Measurements from ENCODE around the gene PTPRM. TPM values are rescaled to one million over a fixed set of nuclear protein-coding genes. Genes with fewer than 3 reads are reported as not detected.

The PTPRM gene
- total RNA-seq, 1 experiment from 2014 or later: 42.3 TPM

GRCh38 chr18:7727361-7728076 lies 160.4 kb downstream of the PTPRM start:
- CTCF ChIA-PET: no interaction called here
- Mint-ChIP-seq H3K36me3 (ENCODE audit: insufficient read depth, unreplicated experiment) (no peaks in the 10 kb centered on the region), H3K27me3 (ENCODE audit: unreplicated experiment) (no peaks in the 10 kb centered on the region), H3K4me3 (ENCODE audit: low read depth, unreplicated experiment) (no peak overlapping the region), H3K4me1 (ENCODE audit: low read depth, unreplicated experiment) (peaks cover 34% of the 10 kb centered on the region), H3K9me3 (ENCODE audit: low read depth, unreplicated experiment) (no peaks in the 10 kb centered on the region), H3K27ac (ENCODE audit: unreplicated experiment) (no peak overlapping the region)
- BruUV-seq (replicated peaks): no TSS peak
- intact Hi-C loops (cut with micrococcal nuclease; ENCODE audit: unreplicated experiment): no loop called here
- no peak for DNase-seq
- no peak for TF ChIP-seq CTCF (IDR thresholded peaks at IDR 0.05; ENCODE audit: unreplicated experiment)

GRCh38 chr18:7728297-7728696 lies 161.2 kb downstream of the PTPRM start:
- Mint-ChIP-seq H3K27ac (ENCODE audit: unreplicated experiment) (no peak overlapping the region), H3K9me3 (ENCODE audit: low read depth, unreplicated experiment) (no peaks in the 10 kb centered on the region), H3K4me1 (ENCODE audit: low read depth, unreplicated experiment) (peaks cover 26% of the 10 kb centered on the region), H3K4me3 (ENCODE audit: low read depth, unreplicated experiment) (no peak overlapping the region), H3K27me3 (ENCODE audit: unreplicated experiment) (no peaks in the 10 kb centered on the region), H3K36me3 (ENCODE audit: insufficient read depth, unreplicated experiment) (no peaks in the 10 kb centered on the region)
- DNase-seq: no peak
- CTCF ChIA-PET: interaction anchor here (0.6 kb wide), 1 partner anchor 503 kb away, joined by 3 read pairs; no protein-coding TSS in a partner anchor
- intact Hi-C loops (cut with micrococcal nuclease; ENCODE audit: unreplicated experiment): no loop called here
- BruUV-seq (replicated peaks): no TSS peak
- TF ChIP-seq CTCF (IDR thresholded peaks at IDR 0.05; ENCODE audit: unreplicated experiment): no peak

GRCh38 chr18:7729868-7730267 lies 162.8 kb downstream of the PTPRM start:
- H3K4me3 Mint-ChIP-seq (ENCODE audit: low read depth, unreplicated experiment): no peak overlapping the region

GRCh38 chr18:7730682-7731081 lies 163.6 kb downstream of the PTPRM start:
- CTCF ChIA-PET: interaction anchor here (0.6 kb wide), 1 partner anchor 708 kb away, joined by 3 read pairs; no protein-coding TSS in a partner anchor
- intact Hi-C loops (cut with micrococcal nuclease; ENCODE audit: unreplicated experiment): no loop called here

More at GRCh38 chr18:7729868-7730267, 162.8 kb downstream of the PTPRM start:
- TF ChIP-seq CTCF (IDR thresholded peaks at IDR 0.05; ENCODE audit: unreplicated experiment): no peak
- CTCF ChIA-PET: interaction anchor here (0.6 kb wide), 1 partner anchor 709 kb away, joined by 3 read pairs; no protein-coding TSS in a partner anchor
- Mint-ChIP-seq H3K36me3 (ENCODE audit: insufficient read depth, unreplicated experiment) (no peaks in the 10 kb centered on the region), H3K27ac (ENCODE audit: unreplicated experiment) (no peak overlapping the region), H3K9me3 (ENCODE audit: low read depth, unreplicated experiment) (no peaks in the 10 kb centered on the region), H3K27me3 (ENCODE audit: unreplicated experiment) (no peaks in the 10 kb centered on the region), H3K4me1 (ENCODE audit: low read depth, unreplicated experiment) (peaks cover 23% of the 10 kb centered on the region)
- no TSS peak for BruUV-seq (replicated peaks)
- intact Hi-C loops (cut with micrococcal nuclease; ENCODE audit: unreplicated experiment): no loop called here
- no peak for DNase-seq

More at GRCh38 chr18:7730682-7731081, 163.6 kb downstream of the PTPRM start:
- H3K4me3 Mint-ChIP-seq (ENCODE audit: low read depth, unreplicated experiment): no peak overlapping the region
- H3K36me3 Mint-ChIP-seq (ENCODE audit: insufficient read depth, unreplicated experiment): no peaks in the 10 kb centered on the region
- H3K27me3 Mint-ChIP-seq (ENCODE audit: unreplicated experiment): no peaks in the 10 kb centered on the region
- peaks cover 31% of the 10 kb centered on the region for H3K4me1 Mint-ChIP-seq (ENCODE audit: low read depth, unreplicated experiment)
- no peaks in the 10 kb centered on the region for H3K9me3 Mint-ChIP-seq (ENCODE audit: low read depth, unreplicated experiment)
- no peak for DNase-seq
- no peak overlapping the region for H3K27ac Mint-ChIP-seq (ENCODE audit: unreplicated experiment)
- BruUV-seq (replicated peaks): no TSS peak
- TF ChIP-seq CTCF (IDR thresholded peaks at IDR 0.05; ENCODE audit: unreplicated experiment): no peak

Measured in Calu3 (cell line).